GM12892 (cell line): ENCODE measurements around the gene DNPH1.

Experiments used
- POLR2A ChIP-seq: IDR thresholded peaks from 2 replicates; pipeline ENCODE4 v1.6.1; 2011; ENCODE audit warnings: low read depth, low read length, control low read depth
- TAF1 ChIP-seq: IDR thresholded peaks from 2 replicates; pipeline ENCODE4 v1.6.1; 2011; ENCODE audit warnings: low read depth, mild to moderate bottlenecking, control low read depth, low read length, borderline replicate concordance

GRCh38 chr6:43231053-43231452 is 1.8 kb upstream of the DNPH1 start:
- TF ChIP-seq POLR2A (no peak), TAF1 (no peak)
